Putamen (tissue), 1 donor: Measurements from ENCODE around the gene ACTR3.
"Not testable (repeated sequence)": the region's sequence is repeated elsewhere in the genome, so short reads cannot be mapped to it uniquely, and the experiment has no call there.

Experiments
- DNase-seq: peaks from one replicate; pipeline ENCODE4 v3.0.0-alpha.2; 2016; ENCODE audit warnings: low spot score

ACTR3 gene

GRCh38 chr2:113889471-113890252 lies at the start of gene ACTR3:
Gene ACTR3, plus strand, starts transcription at chr2:113890089. Its CDS starts 191 bp downstream, at chr2:113890280.
- DNase-seq = peak; percentile 99

- no peak for DNase-seq
These were observed 49.4 kb upstream of the ACTR3 start for GRCh38 chr2:113840518-113840917.

- DNase-seq = peak; percentile 45
These were observed 46.8 kb upstream of the ACTR3 start for GRCh38 chr2:113842919-113843736.

- DNase-seq = not testable (repeated sequence)
These were observed 46.2 kb upstream of the ACTR3 start for GRCh38 chr2:113843737-113844050.

- DNase-seq = no peak
These were observed 44.6 kb upstream of the ACTR3 start for GRCh38 chr2:113845261-113845660.

- DNase-seq = not testable (repeated sequence)
These were observed 44.1 kb upstream of the ACTR3 start for GRCh38 chr2:113845796-113846195.

- DNase-seq = no peak
These were observed 43.5 kb upstream of the ACTR3 start for GRCh38 chr2:113846429-113846828.

- no peak for DNase-seq
These were observed 42.7 kb upstream of the ACTR3 start for GRCh38 chr2:113847144-113847543.

GRCh38 chr2:113848758-113849415 lies 41.0 kb upstream of the ACTR3 start:
- no peak for DNase-seq

GRCh38 chr2:113850687-113851086 lies 39.2 kb upstream of the ACTR3 start:
- no peak for DNase-seq

- DNase-seq = no peak
These were observed 38.2 kb upstream of the ACTR3 start for GRCh38 chr2:113851640-113852039.

- no peak for DNase-seq
These were observed 35.7 kb upstream of the ACTR3 start for GRCh38 chr2:113854208-113854607.

GRCh38 chr2:113854970-113855740 lies 34.7 kb upstream of the ACTR3 start:
- no peak for DNase-seq

- DNase-seq = no peak
These were observed 32.4 kb upstream of the ACTR3 start for GRCh38 chr2:113857464-113857863.

- DNase-seq = no peak
These were observed 31.1 kb upstream of the ACTR3 start for GRCh38 chr2:113858764-113859163.

- no peak for DNase-seq
These were observed 28.1 kb upstream of the ACTR3 start for GRCh38 chr2:113861740-113862139.

GRCh38 chr2:113863144-113863543 lies 26.7 kb upstream of the ACTR3 start:
- DNase-seq = no peak

GRCh38 chr2:113867571-113867970 lies 22.3 kb upstream of the ACTR3 start:
- DNase-seq = no peak

- DNase-seq = no peak
These were observed 20.6 kb upstream of the ACTR3 start for GRCh38 chr2:113869253-113869652.

GRCh38 chr2:113872201-113872600 lies 17.7 kb upstream of the ACTR3 start:
- no peak for DNase-seq

- DNase-seq = no peak
These were observed 16.0 kb upstream of the ACTR3 start for GRCh38 chr2:113873867-113874266.

GRCh38 chr2:113875135-113875534 lies 14.8 kb upstream of the ACTR3 start:
- no peak for DNase-seq
